HepG2 (cell line): ENCODE results near the gene FBXO41. TPM values are rescaled to one million over a fixed set of nuclear protein-coding genes. Genes with fewer than 3 reads are reported as not detected.

Experiments used
- ATAC-seq: fragments of 200-7000 bp; cut with Tn5 transposase; 3 replicates; pipeline ENCODE4 v1.9.1; 2020; ENCODE audit warnings: mild to moderate bottlenecking, moderate library complexity
- BruUV-seq: library from RNA; stranded (reverse); fragments of 400-500 nt; replicated peaks from 2 replicates; lab custom pipeline; 2021; lab: Mats Ljungman, UMichigan
- CTCF ChIA-PET: fragments of 300-600 bp; formaldehyde crosslinking; extraction: SDS; loops from one replicate; lab custom pipeline; 2021; ENCODE audit warnings: low total read pairs, inconsistent platforms, low intra/inter-chr PET ratio; lab: Yijun Ruan, JAX
- POLR2A ChIA-PET: fragments of 350-600 bp; sonication (Branson Sonifier 250); formaldehyde crosslinking; loops from one replicate; lab custom pipeline; 2020; ENCODE audit warnings: antibody characterized with exemption, inconsistent platforms; lab: Yijun Ruan, JAX
- DNase-seq: peaks from one replicate; pipeline ENCODE4 v3.0.0-alpha.2; 2015; ENCODE audit warnings: low spot score
- FAIRE-seq: peaks from 3 replicates; lab custom pipeline; 2011; peaks lifted over from hg19 to GRCh38; lab: Jason Lieb, UNC
- H2AFZ ChIP-seq: one replicate; pipeline ENCODE4 v1.6.1; 2011; ENCODE audit warnings: low read length, inconsistent platforms
- H3K27ac ChIP-seq: fragments of 300-600 bp; 3 replicates; pipeline ENCODE4 v1.8.0; 2011; ENCODE audit warnings: mixed run types, mild to moderate bottlenecking, mixed read lengths, low read length, inconsistent platforms; ENCODE audit not compliant: insufficient read depth; ENCODE audit errors: extremely low read length
- H3K27me3 ChIP-seq, 2 experiments: fragments of 200-600 bp in 1 of 2; 2 replicates in 1 of 2; 3 replicates in 1 of 2; pipeline versions ENCODE4 v1.6.0 to v1.8.0; 2011; ENCODE audit warnings: low read length in 2 of 2, mild to moderate bottlenecking in 2 of 2, moderate library complexity in 2 of 2, inconsistent platforms in 1 of 2; ENCODE audit not compliant: insufficient read depth in 2 of 2, control insufficient read depth in 1 of 2
- H3K36me3 ChIP-seq, 2 experiments: fragments of 200-600 bp in 1 of 2; replicated peaks in 1 of 2; 2 replicates in 1 of 2; 3 replicates in 1 of 2; pipeline versions ENCODE4 v1.5.1 to v1.8.0; 2011; ENCODE audit warnings: low read length in 2 of 2, inconsistent platforms in 1 of 2; ENCODE audit not compliant: insufficient read depth in 2 of 2, control insufficient read depth in 1 of 2
- H3K4me1 ChIP-seq: 2 replicates; pipeline ENCODE4 v1.5.1; 2012; ENCODE audit warnings: low read length, inconsistent platforms; ENCODE audit not compliant: insufficient read depth
- H3K4me2 ChIP-seq: 2 replicates; pipeline ENCODE4 v1.6.0; 2011; ENCODE audit warnings: low read depth, low read length, inconsistent platforms
- H3K4me3 ChIP-seq, 3 experiments: fragments of 200-600 bp in 1 of 3; sonication (generic), shearing (Covaris generic) in 1 of 3; replicated peaks in 1 of 3; 2 replicates each; pipeline ENCODE4 v1.5.1; 2011 to 2016; ENCODE audit warnings: low read length in 3 of 3, inconsistent platforms in 2 of 3, low read depth in 2 of 3, mild to moderate bottlenecking in 2 of 3, control low read depth in 1 of 3, mixed read lengths in 1 of 3; ENCODE audit not compliant: insufficient read depth in 1 of 3
- H3K79me2 ChIP-seq: one replicate; pipeline ENCODE4 v1.6.1; 2011; ENCODE audit warnings: low read length, inconsistent platforms; ENCODE audit not compliant: insufficient read depth
- H3K9ac ChIP-seq: 2 replicates; pipeline ENCODE4 v1.6.0; 2011; ENCODE audit warnings: mild to moderate bottlenecking, low read depth, low read length, inconsistent platforms; ENCODE audit not compliant: insufficient read depth
- H3K9me3 ChIP-seq: 2 replicates; pipeline ENCODE4 v1.5.1; 2012; ENCODE audit warnings: mild to moderate bottlenecking, low read length
- H4K20me1 ChIP-seq: 2 replicates; pipeline ENCODE4 v1.6.0; 2011; ENCODE audit warnings: inconsistent platforms, mild to moderate bottlenecking, low read length, moderate library complexity; ENCODE audit not compliant: insufficient read depth
- JUND ChIP-seq: sonication (generic); formaldehyde crosslinking; IDR thresholded peaks from 2 replicates; pipeline ENCODE4 v1.8.0; 2022; ENCODE audit warnings: mild to moderate bottlenecking, missing genetic modification reagents
- POLR2G ChIP-seq: fragments of 200-400 bp; formaldehyde crosslinking; IDR thresholded peaks from 2 replicates; pipeline ENCODE4 v1.6.1; 2018; ENCODE audit warnings: mild to moderate bottlenecking, low read depth, low read length, moderate library complexity
- SALL1 ChIP-seq: sonication (generic); formaldehyde crosslinking; IDR thresholded peaks from 2 replicates; pipeline ENCODE4 v1.8.0; 2022; ENCODE audit warnings: mild to moderate bottlenecking, missing genetic modification reagents
- SMARCC2 ChIP-seq: fragments of 450-650 bp; IDR thresholded peaks from 2 replicates; pipeline ENCODE4 v1.6.1; 2017; ENCODE audit warnings: antibody characterized with exemption, mild to moderate bottlenecking
- ZC3H13 ChIP-seq: sonication (generic); formaldehyde crosslinking; IDR thresholded peaks from 2 replicates; pipeline ENCODE4 v1.8.1; 2023; ENCODE audit warnings: mild to moderate bottlenecking, missing genetic modification reagents, moderate library complexity
- ZNF615 ChIP-seq: sonication (generic); formaldehyde crosslinking; IDR thresholded peaks from 2 replicates; pipeline ENCODE4 v1.5.0; 2020; ENCODE audit warnings: mild to moderate bottlenecking, missing genetic modification reagents, borderline replicate concordance
- ZNF687 ChIP-seq: sonication (generic); formaldehyde crosslinking; IDR thresholded peaks from 2 replicates; pipeline ENCODE4 v1.5.1; 2020; ENCODE audit warnings: mild to moderate bottlenecking, missing genetic modification reagents, moderate library complexity
- WGBS: methylation state at CpG from one replicate; pipeline ENCODE4 v1.1.6; 2017; ENCODE audit warnings: low lambda C conversion rate; 5-methylcytosine and 5-hydroxymethylcytosine counted together
- in situ Hi-C: cut with HindIII; loops from 2 replicates; pipeline ENCODE4 v1.10.0; 2017; ENCODE audit warnings: low pct_unique_long_range_greater_than_20kb; ENCODE audit not compliant: extremely low pct_ligation_motif_present
- intact Hi-C: fragments of 100-400 bp; cut with micrococcal nuclease; formaldehyde crosslinking; loops from one replicate; pipeline ENCODE4 v1.10.0; 2022; ENCODE audit not compliant: unreplicated experiment
- polyA plus RNA-seq, 8 experiments: library from polyadenylated mRNA; depleted of rRNA in 3 of 8; stranded (reverse) in 7 of 8; unstranded in 1 of 8; fragments of >200 nt; fragmentation: Illumina TruSeq in 4 of 8; extraction: Trizol in 4 of 8; gene quantifications; 2 replicates each; pipeline versions ENCODE4 v1.2.1 to v1.2.3, GENCODE V29; 2011 to 2016; ENCODE audit warnings: low read depth in 4 of 8, missing spikeins in 1 of 8, mixed read lengths in 1 of 8; ENCODE audit not compliant: insufficient read depth in 1 of 8
- total RNA-seq, 5 experiments: library from RNA; depleted of rRNA; stranded (reverse); fragments of >200 nt; fragmentation: Illumina TruSeq; extraction: Trizol; gene quantifications; 2 replicates each; pipeline ENCODE4 v1.2.3, GENCODE V29; 2016; ENCODE audit warnings: low read depth in 1 of 5
- TF ChIP-seq, protein P1 (sequence below): sonication (generic); formaldehyde crosslinking; IDR thresholded peaks from 2 replicates; pipeline ENCODE4 v1.4.0; 2020; ENCODE audit warnings: mild to moderate bottlenecking, missing genetic modification reagents

Gene FBXO41
- total and polyA plus RNA-seq, 2 of the 13 experiments (the other 11 are each of a cell fraction or from before 2014, with no cell fraction given): 4.2 to 10.3 TPM

- Histone ChIP-seq H3K9me3 (no peaks in the 10 kb centered on the region), H3K4me3 (no peak overlapping the region), H3K79me2 (no peaks in the 10 kb centered on the region), H3K27ac (no peak overlapping the region), H3K9ac (no peak overlapping the region), H3K4me2 (no peak overlapping the region), H2AFZ (no peak overlapping the region), H4K20me1 (no peaks in the 10 kb centered on the region), H3K27me3 (no peaks in the 10 kb centered on the region), H3K36me3 (peaks cover 16 to 38% of the 10 kb centered on the region in 2 experiments), H3K4me1 (peaks cover 13% of the 10 kb centered on the region)
- no peak for FAIRE-seq
- BruUV-seq: TSS peak; percentile 35
- 58% methylated on average over 5 of the region's 5 CpGs for WGBS
- DNase-seq: no peak
- ChIA-PET POLR2A (no interaction called here), CTCF (no interaction called here)
- peak; percentile 8 for ATAC-seq
- peak; percentile 43 for TF ChIP-seq POLR2G
- TF ChIP-seq, protein P1, sequence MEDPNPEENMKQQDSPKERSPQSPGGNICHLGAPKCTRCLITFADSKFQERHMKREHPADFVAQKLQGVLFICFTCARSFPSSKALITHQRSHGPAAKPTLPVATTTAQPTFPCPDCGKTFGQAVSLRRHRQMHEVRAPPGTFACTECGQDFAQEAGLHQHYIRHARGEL (CRISPR knock-in tag): no peak
- in situ Hi-C loops (no loop called here), intact Hi-C loops (no loop called here)
These were observed 28.2 kb downstream of the FBXO41 start for GRCh38 chr2:73255907-73256617.

GRCh38 chr2:73255007-73255644 is 29.2 kb downstream of the FBXO41 start:
- in situ Hi-C loops (no loop called here), intact Hi-C loops (no loop called here)
- no peak for FAIRE-seq
- CTCF ChIA-PET: no interaction called here
- no TSS peak for BruUV-seq
- no peak overlapping the region for H3K9ac ChIP-seq
- no peaks in the 10 kb centered on the region for H3K9me3 ChIP-seq
- peaks cover 23 to 48% of the 10 kb centered on the region in 2 experiments for H3K36me3 ChIP-seq
- H3K4me1 ChIP-seq: peaks cover 11% of the 10 kb centered on the region
- DNase-seq: no peak
- no peak overlapping the region for H3K4me2 ChIP-seq
- peak; percentile 12 for ATAC-seq
- H2AFZ ChIP-seq: no peak overlapping the region
- no peak overlapping the region for H3K4me3 ChIP-seq
- no peaks in the 10 kb centered on the region for H3K27me3 ChIP-seq
- POLR2A ChIA-PET: interaction anchor here (2.5 kb wide), 1 partner anchor 22 kb away, joined by 10 read pairs; the partner anchor contains the start of genes CCT7 and PRADC1
- WGBS: 58% methylated on average over 3 of the region's 4 CpGs
- no peaks in the 10 kb centered on the region for H3K79me2 ChIP-seq
- no peak overlapping the region for H3K27ac ChIP-seq
- peaks cover 1% of the 10 kb centered on the region; the same call in 1 of the 2 replicates for H4K20me1 ChIP-seq
- TF ChIP-seq SALL1 (CRISPR knock-in tag) (0 out of 2 replicates have a peak, but pooled peaks have one; percentile 12), JUND (CRISPR knock-in tag) (0 out of 2 replicates have a peak, but pooled peaks have one; percentile 17), ZNF615 (0 out of 2 replicates have a peak, but pooled peaks have one; percentile 34), SMARCC2 (no peak), ZC3H13 (CRISPR knock-in tag) (0 out of 2 replicates have a peak, but pooled peaks have one; percentile 12), ZNF687 (peak; percentile 30; the same call in 1 of the 2 replicates)
